ENCODE data around the gene LTC4S. TPM values are rescaled to one million over a fixed set of nuclear protein-coding genes. Genes with fewer than 3 reads are reported as not detected.

The LTC4S gene
- total and polyA plus RNA-seq, 2 experiments from 2014 or later = 3.7 TPM; not detected in 1

DNA sequence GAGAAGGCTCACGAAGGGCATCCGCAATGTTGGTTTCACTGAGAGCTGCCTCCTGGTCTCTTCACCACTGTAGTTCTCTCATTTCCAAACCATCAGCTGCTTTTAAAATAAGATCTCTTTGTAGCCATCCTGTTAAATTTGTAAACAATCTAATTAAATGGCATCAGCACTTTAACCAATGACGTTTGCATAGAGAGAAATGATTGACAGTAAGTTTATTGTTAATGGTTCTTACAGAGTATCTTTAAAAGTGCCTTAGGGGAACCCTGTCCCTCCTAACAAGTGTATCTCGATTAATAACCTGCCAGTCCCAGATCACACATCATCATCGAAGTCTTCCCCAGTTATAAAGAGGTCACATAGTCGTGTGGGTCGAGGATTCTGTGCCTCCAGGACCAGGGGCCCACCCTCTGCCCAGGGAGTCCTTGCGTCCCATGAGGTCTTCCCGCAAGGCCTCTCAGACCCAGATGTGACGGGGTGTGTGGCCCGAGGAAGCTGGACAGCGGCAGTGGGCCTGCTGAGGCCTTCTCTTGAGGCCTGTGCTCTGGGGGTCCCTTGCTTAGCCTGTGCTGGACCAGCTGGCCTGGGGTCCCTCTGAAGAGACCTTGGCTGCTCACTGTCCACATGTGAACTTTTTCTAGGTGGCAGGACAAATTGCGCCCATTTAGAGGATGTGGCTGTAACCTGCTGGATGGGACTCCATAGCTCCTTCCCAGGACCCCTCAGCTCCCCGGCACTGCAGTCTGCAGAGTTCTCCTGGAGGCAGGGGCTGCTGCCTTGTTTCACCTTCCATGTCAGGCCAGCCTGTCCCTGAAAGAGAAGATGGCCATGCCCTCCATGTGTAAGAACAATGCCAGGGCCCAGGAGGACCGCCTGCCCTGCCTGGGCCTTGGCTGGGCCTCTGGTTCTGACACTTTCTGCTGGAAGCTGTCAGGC is 43.6 kb downstream of the LTC4S start:
- 94% methylated on average over 15 of the region's 15 CpGs for WGBS (ENCODE audit: low lambda C conversion rate, missing lambda C conversion rate)
- TF ChIP-seq EZH2phosphoT487 (IDR thresholded peaks at IDR 0.05; ENCODE audit: low read depth, severe bottlenecking, unreplicated experiment) (no peak), EZH2 (IDR thresholded peaks at IDR 0.05; ENCODE audit: borderline replicate concordance) (no peak)
- TF ChIP-seq, protein P1, sequence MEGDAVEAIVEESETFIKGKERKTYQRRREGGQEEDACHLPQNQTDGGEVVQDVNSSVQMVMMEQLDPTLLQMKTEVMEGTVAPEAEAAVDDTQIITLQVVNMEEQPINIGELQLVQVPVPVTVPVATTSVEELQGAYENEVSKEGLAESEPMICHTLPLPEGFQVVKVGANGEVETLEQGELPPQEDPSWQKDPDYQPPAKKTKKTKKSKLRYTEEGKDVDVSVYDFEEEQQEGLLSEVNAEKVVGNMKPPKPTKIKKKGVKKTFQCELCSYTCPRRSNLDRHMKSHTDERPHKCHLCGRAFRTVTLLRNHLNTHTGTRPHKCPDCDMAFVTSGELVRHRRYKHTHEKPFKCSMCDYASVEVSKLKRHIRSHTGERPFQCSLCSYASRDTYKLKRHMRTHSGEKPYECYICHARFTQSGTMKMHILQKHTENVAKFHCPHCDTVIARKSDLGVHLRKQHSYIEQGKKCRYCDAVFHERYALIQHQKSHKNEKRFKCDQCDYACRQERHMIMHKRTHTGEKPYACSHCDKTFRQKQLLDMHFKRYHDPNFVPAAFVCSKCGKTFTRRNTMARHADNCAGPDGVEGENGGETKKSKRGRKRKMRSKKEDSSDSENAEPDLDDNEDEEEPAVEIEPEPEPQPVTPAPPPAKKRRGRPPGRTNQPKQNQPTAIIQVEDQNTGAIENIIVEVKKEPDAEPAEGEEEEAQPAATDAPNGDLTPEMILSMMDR (IDR thresholded peaks at IDR 0.05; ENCODE audit: poor library complexity) = no peak
- Histone ChIP-seq H4K20me1 (ENCODE audit: insufficient read depth, poor library complexity, severe bottlenecking) (peaks cover 19% of the 10 kb centered on the region), H2AFZ (no peak overlapping the region), H3K79me2 (no peaks in the 10 kb centered on the region), H3K27me3 (no peaks in the 10 kb centered on the region), H3K4me2 (no peak overlapping the region), H3K9me3 (ENCODE audit: low read depth) (no peaks in the 10 kb centered on the region), H3K36me3 (replicated peaks; ENCODE audit: insufficient read depth, low read depth) (peaks cover 10% of the 10 kb centered on the region), H3K27ac (peak overlapping the region; percentile 37), H3K4me3 (no peak overlapping the region), H3K4me1 (ENCODE audit: insufficient read depth) (no peaks in the 10 kb centered on the region), H3K9me2 (replicated peaks; ENCODE audit: insufficient read depth) (no peaks in the 10 kb centered on the region)
- DNase-seq (ENCODE audit: low spot score) = no peak

DNA sequence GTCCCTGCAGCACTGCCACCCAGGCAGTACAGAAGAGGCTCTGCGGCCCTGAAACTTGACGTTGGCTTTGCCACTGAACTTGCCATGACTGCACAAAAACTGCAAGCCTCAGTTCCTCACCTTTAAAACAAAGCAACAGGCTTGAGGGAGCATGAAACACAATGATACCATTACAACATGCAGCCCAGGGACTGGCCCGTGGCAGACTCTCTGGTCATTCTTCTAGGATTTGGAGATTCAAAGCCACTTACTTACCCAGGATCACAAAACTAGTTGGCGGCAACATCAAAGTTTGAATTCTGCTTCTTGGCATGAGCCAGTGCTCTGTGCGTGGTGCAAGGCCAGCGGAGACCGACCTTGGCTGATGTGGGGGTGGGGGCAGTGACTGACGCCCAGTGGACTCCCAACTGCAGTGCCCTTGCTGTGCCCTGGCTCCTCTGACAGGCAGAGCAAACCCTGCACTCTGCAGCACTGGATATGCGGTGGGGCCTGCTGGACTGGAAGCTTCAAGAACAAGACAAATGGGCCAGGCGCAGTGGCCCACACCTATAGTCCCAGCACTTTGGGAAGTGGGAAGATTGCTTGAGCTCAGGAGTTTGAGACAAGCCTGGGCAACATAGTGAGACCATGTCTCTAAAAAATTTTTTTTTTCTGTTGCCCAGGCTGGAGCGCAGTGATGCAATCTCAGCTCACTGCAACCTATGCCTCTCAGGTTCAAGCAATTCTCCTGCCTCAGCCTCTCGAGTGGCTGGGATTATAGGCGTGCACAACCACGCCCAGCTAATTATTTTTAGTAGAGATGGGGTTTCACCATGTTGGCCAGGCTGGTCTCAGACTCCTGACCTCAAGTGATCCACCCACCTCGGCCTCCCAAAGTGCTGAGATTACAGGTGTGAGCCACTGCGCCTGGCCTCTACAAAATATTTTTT is 45.8 kb downstream of the LTC4S start:
- H3K9me3 ChIP-seq (ENCODE audit: low read depth) = peaks cover under 1% of the 10 kb centered on the region
- H3K4me1 ChIP-seq (ENCODE audit: insufficient read depth) = no peaks in the 10 kb centered on the region
- no peaks in the 10 kb centered on the region for H3K9me2 ChIP-seq (replicated peaks; ENCODE audit: insufficient read depth)
- H3K4me2 ChIP-seq = no peak overlapping the region
- peak; percentile 44 for DNase-seq (ENCODE audit: low spot score)
- peaks cover 9% of the 10 kb centered on the region for H4K20me1 ChIP-seq (ENCODE audit: insufficient read depth, poor library complexity, severe bottlenecking)
- peak overlapping the region; percentile 20 for H3K27ac ChIP-seq
- no peaks in the 10 kb centered on the region for H3K79me2 ChIP-seq
- H3K36me3 ChIP-seq (replicated peaks; ENCODE audit: insufficient read depth, low read depth) = peaks cover 5% of the 10 kb centered on the region
- 91% methylated on average over 16 of the region's 16 CpGs for WGBS (ENCODE audit: low lambda C conversion rate, missing lambda C conversion rate)
- TF ChIP-seq EZH2phosphoT487 (IDR thresholded peaks at IDR 0.05; ENCODE audit: low read depth, severe bottlenecking, unreplicated experiment) (no peak), EZH2 (IDR thresholded peaks at IDR 0.05; ENCODE audit: borderline replicate concordance) (no peak)
- TF ChIP-seq, protein P1 (IDR thresholded peaks at IDR 0.05; ENCODE audit: poor library complexity) = no peak
- H3K4me3 ChIP-seq = no peak overlapping the region
- H3K27me3 ChIP-seq = no peaks in the 10 kb centered on the region
- no peak overlapping the region for H2AFZ ChIP-seq

DNA sequence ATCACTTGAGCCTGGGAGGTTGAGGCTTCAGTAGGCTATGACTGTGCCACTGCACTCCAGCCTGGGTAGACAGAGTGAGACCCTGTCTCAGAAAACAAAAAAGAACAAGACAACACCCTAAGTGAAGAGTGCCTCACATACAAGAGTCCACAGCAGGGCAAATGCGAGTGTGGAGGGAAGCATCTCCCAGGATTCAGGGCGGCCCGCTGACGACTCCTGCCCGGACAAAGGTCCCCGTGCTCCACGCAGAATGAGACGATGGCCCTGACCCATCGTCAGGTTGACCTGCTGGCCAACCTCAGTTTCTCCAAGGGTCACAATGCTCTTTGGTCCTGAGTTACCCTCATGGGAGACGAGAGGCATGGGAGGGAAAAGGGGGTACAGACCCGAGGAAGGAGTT is 46.5 kb downstream of the LTC4S start:
- H3K9me2 ChIP-seq (replicated peaks; ENCODE audit: insufficient read depth) = no peaks in the 10 kb centered on the region
- peaks cover 9% of the 10 kb centered on the region for H4K20me1 ChIP-seq (ENCODE audit: insufficient read depth, poor library complexity, severe bottlenecking)
- H3K36me3 ChIP-seq (replicated peaks; ENCODE audit: insufficient read depth, low read depth) = peaks cover 5% of the 10 kb centered on the region
- no peak for DNase-seq (ENCODE audit: low spot score)
- H3K4me1 ChIP-seq (ENCODE audit: insufficient read depth) = no peaks in the 10 kb centered on the region
- H3K27me3 ChIP-seq = no peaks in the 10 kb centered on the region
- no peak overlapping the region for H3K27ac ChIP-seq
- H3K4me2 ChIP-seq = no peak overlapping the region
- H2AFZ ChIP-seq = no peak overlapping the region
- no peaks in the 10 kb centered on the region for H3K79me2 ChIP-seq
- TF ChIP-seq EZH2 (IDR thresholded peaks at IDR 0.05; ENCODE audit: borderline replicate concordance) (no peak), EZH2phosphoT487 (IDR thresholded peaks at IDR 0.05; ENCODE audit: low read depth, severe bottlenecking, unreplicated experiment) (no peak)
- TF ChIP-seq, protein P1 (IDR thresholded peaks at IDR 0.05; ENCODE audit: poor library complexity) = no peak
- 93% methylated on average over 11 of the region's 11 CpGs for WGBS (ENCODE audit: low lambda C conversion rate, missing lambda C conversion rate)
- no peak overlapping the region for H3K4me3 ChIP-seq
- H3K9me3 ChIP-seq (ENCODE audit: low read depth) = peaks cover 8% of the 10 kb centered on the region

Measured in hepatocyte (in vitro differentiated cells).